Measurements from ENCODE around the gene PRDM10.

The PRDM10 gene

GRCh38 chr11:129894278-129895125 lies 108.1 kb downstream of the PRDM10 start:
- Mint-ChIP-seq H3K27ac (no peak overlapping the region), H3K4me3 (peak overlapping the region; percentile 93), H3K36me3 (ENCODE audit: low read depth) (peaks cover 66% of the 10 kb centered on the region), H3K9me3 (peaks cover 8% of the 10 kb centered on the region), H3K27me3 (ENCODE audit: low read depth, poor library complexity) (peaks cover 4% of the 10 kb centered on the region), H3K4me1 (peaks cover 37% of the 10 kb centered on the region)
- TF ChIP-seq CTCF (IDR thresholded peaks at IDR 0.05): no peak
- no peak for DNase-seq

DNA sequence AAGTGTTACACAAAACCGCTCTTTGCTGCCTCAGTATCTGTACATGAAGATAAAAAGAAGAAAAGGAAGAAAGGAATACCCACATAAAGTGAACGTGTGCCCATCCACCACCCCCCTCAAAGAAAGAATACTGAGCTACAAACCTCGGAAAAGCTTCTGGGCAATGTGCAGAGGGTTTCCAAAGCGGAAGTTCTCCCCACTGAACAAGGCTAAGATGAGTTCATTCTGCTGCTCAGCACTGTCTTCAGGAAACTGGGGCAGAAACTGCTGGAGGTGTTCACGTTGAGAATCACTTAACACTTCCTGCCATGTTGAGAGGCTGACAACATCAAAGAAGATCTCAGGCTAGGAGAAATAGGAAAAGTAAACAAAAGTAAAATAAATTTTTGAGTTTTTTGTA lies 114.2 kb downstream of the PRDM10 start:
- Mint-ChIP-seq H3K9me3 (no peaks in the 10 kb centered on the region), H3K4me1 (peaks cover 8% of the 10 kb centered on the region), H3K36me3 (ENCODE audit: low read depth) (peaks cover 92% of the 10 kb centered on the region), H3K27me3 (ENCODE audit: low read depth, poor library complexity) (no peaks in the 10 kb centered on the region), H3K4me3 (no peak overlapping the region), H3K27ac (peak overlapping the region; percentile 12)
- no peak for TF ChIP-seq CTCF (IDR thresholded peaks at IDR 0.05)
- DNase-seq: no peak

GRCh38 chr11:129885381-129885780 lies 117.3 kb downstream of the PRDM10 start:
- no peaks in the 10 kb centered on the region for H3K4me1 Mint-ChIP-seq
- H3K9me3 Mint-ChIP-seq: no peaks in the 10 kb centered on the region
- DNase-seq: no peak
- no peaks in the 10 kb centered on the region for H3K27me3 Mint-ChIP-seq (ENCODE audit: low read depth, poor library complexity)
- H3K27ac Mint-ChIP-seq: no peak overlapping the region
- no peak overlapping the region for H3K4me3 Mint-ChIP-seq
- no peak for TF ChIP-seq CTCF (IDR thresholded peaks at IDR 0.05)
- H3K36me3 Mint-ChIP-seq (ENCODE audit: low read depth): peaks cover 93% of the 10 kb centered on the region

- no peak overlapping the region for H3K27ac Mint-ChIP-seq
- H3K4me3 Mint-ChIP-seq: no peak overlapping the region
- no peak for DNase-seq
- TF ChIP-seq CTCF (IDR thresholded peaks at IDR 0.05): no peak
- H3K4me1 Mint-ChIP-seq: no peaks in the 10 kb centered on the region
- peaks cover 91% of the 10 kb centered on the region for H3K36me3 Mint-ChIP-seq (ENCODE audit: low read depth)
- no peaks in the 10 kb centered on the region for H3K27me3 Mint-ChIP-seq (ENCODE audit: low read depth, poor library complexity)
- no peaks in the 10 kb centered on the region for H3K9me3 Mint-ChIP-seq
Measured at GRCh38 chr11:129884581-129884980, 118.1 kb downstream of the PRDM10 start.

DNA sequence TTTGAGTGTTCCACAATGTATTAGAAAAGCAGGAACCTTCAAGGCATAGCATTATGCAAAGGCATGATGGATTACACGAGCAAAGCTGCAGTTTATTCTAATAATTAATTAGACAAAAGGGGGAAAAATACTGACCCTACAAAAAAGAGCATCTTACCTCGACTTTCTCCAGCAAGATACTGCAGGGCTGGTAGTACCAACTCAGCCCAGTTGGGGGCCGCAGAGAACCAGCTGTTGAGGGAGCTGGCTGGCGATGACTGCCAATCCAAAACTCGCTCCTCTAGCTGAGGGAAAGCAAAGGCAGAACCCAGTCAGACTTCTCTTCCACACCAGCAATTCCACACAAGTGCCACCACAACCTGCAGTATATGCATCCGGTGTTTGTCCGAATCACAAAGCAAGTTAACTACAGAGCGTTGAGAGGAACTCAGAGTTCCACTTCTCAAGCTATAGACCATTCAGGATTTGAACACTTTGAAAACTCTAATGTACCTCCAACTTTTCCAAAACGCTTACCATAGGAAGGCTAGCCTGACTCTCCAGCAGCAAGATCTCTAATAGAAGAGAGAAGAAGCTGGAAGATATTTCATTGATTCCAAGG lies 121.0 kb downstream of the PRDM10 start:
- peak; percentile 55 for DNase-seq
- Mint-ChIP-seq H3K27ac (no peak overlapping the region), H3K4me3 (no peak overlapping the region), H3K4me1 (no peaks in the 10 kb centered on the region), H3K36me3 (ENCODE audit: low read depth) (peaks cover 88% of the 10 kb centered on the region), H3K9me3 (no peaks in the 10 kb centered on the region), H3K27me3 (ENCODE audit: low read depth, poor library complexity) (no peaks in the 10 kb centered on the region)
- TF ChIP-seq CTCF (IDR thresholded peaks at IDR 0.05): peak; percentile 53
